SK-N-SH (cell line): ENCODE results near the gene IGF2BP3.

Source experiments
- EP300 ChIP-seq, 2 experiments: IDR thresholded peaks; 2 replicates each; pipeline versions ENCODE4 v1.4.0 to v1.6.1; 2012; ENCODE audit warnings: borderline replicate concordance in 1 of 2, low read depth in 1 of 2, low read length in 1 of 2
- EZH2phosphoT487 ChIP-seq: fragments of 200-600 bp; sonication (generic); IDR thresholded peaks from 2 replicates; pipeline ENCODE4 v1.6.1; 2017; ENCODE audit warnings: low read depth, mixed run types, mild to moderate bottlenecking, antibody characterized with exemption, moderate library complexity, borderline replicate concordance
- FOXJ3 ChIP-seq: sonication (generic); formaldehyde crosslinking; IDR thresholded peaks from 2 replicates; pipeline ENCODE4 v1.5.1; 2020; ENCODE audit warnings: mild to moderate bottlenecking, missing genetic modification reagents
- FOXM1 ChIP-seq: IDR thresholded peaks from 2 replicates; pipeline ENCODE4 v1.4.0; 2012; ENCODE audit warnings: low read depth, mild to moderate bottlenecking
- GABPA ChIP-seq: IDR thresholded peaks from 2 replicates; pipeline ENCODE4 v1.4.0; 2012; ENCODE audit warnings: low read depth, mild to moderate bottlenecking
- GATA2 ChIP-seq: sonication (generic); formaldehyde crosslinking; IDR thresholded peaks from 2 replicates; pipeline ENCODE4 v1.5.0; 2020; ENCODE audit warnings: mild to moderate bottlenecking, missing genetic modification reagents
- MAX ChIP-seq: IDR thresholded peaks from 2 replicates; pipeline ENCODE4 v1.4.0; 2012; ENCODE audit warnings: low read depth
- SMC3 ChIP-seq: IDR thresholded peaks from 2 replicates; pipeline ENCODE4 v1.6.1; 2012; ENCODE audit warnings: low read depth, low read length, improper control_type of control experiment
- TF ChIP-seq, protein P1 (sequence below): fragments of 200-600 bp; sonication (generic); IDR thresholded peaks from 2 replicates; pipeline ENCODE4 v1.6.1; 2017; ENCODE audit warnings: antibody characterized with exemption, mild to moderate bottlenecking, moderate library complexity
- TF ChIP-seq, protein P2 (sequence below): IDR thresholded peaks from 2 replicates; pipeline ENCODE4 v1.4.0; 2012; ENCODE audit warnings: low read depth, borderline replicate concordance

- TF ChIP-seq, protein P1, sequence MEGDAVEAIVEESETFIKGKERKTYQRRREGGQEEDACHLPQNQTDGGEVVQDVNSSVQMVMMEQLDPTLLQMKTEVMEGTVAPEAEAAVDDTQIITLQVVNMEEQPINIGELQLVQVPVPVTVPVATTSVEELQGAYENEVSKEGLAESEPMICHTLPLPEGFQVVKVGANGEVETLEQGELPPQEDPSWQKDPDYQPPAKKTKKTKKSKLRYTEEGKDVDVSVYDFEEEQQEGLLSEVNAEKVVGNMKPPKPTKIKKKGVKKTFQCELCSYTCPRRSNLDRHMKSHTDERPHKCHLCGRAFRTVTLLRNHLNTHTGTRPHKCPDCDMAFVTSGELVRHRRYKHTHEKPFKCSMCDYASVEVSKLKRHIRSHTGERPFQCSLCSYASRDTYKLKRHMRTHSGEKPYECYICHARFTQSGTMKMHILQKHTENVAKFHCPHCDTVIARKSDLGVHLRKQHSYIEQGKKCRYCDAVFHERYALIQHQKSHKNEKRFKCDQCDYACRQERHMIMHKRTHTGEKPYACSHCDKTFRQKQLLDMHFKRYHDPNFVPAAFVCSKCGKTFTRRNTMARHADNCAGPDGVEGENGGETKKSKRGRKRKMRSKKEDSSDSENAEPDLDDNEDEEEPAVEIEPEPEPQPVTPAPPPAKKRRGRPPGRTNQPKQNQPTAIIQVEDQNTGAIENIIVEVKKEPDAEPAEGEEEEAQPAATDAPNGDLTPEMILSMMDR: no peak
- TF ChIP-seq EZH2phosphoT487 (no peak), SMC3 (no peak), EP300 (IDR thresholded peaks at IDR 0.05; ENCODE audit: borderline replicate concordance in 1 of 2, low read depth in 1 of 2, low read length in 1 of 2) (no peak), GATA2 (no peak), GABPA (no peak), MAX (no peak), FOXJ3 (CRISPR knock-in tag) (no peak), FOXM1 (no peak)
- TF ChIP-seq, protein P2, sequence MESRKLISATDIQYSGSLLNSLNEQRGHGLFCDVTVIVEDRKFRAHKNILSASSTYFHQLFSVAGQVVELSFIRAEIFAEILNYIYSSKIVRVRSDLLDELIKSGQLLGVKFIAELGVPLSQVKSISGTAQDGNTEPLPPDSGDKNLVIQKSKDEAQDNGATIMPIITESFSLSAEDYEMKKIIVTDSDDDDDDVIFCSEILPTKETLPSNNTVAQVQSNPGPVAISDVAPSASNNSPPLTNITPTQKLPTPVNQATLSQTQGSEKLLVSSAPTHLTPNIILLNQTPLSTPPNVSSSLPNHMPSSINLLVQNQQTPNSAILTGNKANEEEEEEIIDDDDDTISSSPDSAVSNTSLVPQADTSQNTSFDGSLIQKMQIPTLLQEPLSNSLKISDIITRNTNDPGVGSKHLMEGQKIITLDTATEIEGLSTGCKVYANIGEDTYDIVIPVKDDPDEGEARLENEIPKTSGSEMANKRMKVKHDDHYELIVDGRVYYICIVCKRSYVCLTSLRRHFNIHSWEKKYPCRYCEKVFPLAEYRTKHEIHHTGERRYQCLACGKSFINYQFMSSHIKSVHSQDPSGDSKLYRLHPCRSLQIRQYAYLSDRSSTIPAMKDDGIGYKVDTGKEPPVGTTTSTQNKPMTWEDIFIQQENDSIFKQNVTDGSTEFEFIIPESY: no peak
These were observed 385 bp downstream of the IGF2BP3 start for GRCh38 chr7:23469961-23470250.
